Liver (tissue), 2 donors: ENCODE measurements around the gene ACSS2.

Experiments
- FOXA2 ChIP-seq: IDR thresholded peaks from 2 replicates; pipeline ENCODE4 v1.6.1; 2016; ENCODE audit warnings: antibody characterized with exemption
- HNF4G ChIP-seq: IDR thresholded peaks from 2 replicates; pipeline ENCODE4 v1.6.1; 2016; ENCODE audit warnings: antibody characterized with exemption
- RXRA ChIP-seq, 2 donors: IDR thresholded peaks; 2 replicates each; pipeline ENCODE4 v1.6.1; 2017 to 2018; ENCODE audit warnings: antibody characterized with exemption in 2 of 2, mild to moderate bottlenecking in 1 of 2
- donor health status: healthy.

DNA sequence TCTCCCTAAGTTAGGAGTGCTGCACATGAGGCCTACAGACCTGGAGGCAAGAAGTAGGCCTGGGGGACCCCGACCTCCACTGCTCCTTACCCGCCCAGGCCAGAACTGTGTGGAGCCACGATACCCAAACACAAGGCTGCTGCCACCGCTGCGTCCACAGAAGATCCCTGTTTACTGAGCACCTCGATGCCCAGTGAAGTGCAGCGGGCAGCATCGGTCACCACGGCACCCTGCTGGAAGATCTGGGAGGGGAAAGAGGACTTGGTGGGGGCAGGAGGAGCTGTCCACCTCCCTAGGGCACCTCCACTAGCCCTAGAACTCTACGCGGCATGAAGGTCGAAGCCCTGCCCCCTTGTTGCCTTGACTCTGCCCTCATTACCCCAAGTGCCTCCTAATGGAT lies 13.7 kb upstream of the ACSS2 start:
- TF ChIP-seq FOXA2 = no peak
- TF ChIP-seq RXRA (IDR thresholded peaks at IDR 0.05) = no peak
- TF ChIP-seq HNF4G = no peak
